Measurements from ENCODE around the gene RFX3. TPM values are rescaled to one million over a fixed set of nuclear protein-coding genes. Genes with fewer than 3 reads are reported as not detected.

Gene RFX3
- total RNA-seq, 1 experiment from 2014 or later, result 2.5 TPM

DNA sequence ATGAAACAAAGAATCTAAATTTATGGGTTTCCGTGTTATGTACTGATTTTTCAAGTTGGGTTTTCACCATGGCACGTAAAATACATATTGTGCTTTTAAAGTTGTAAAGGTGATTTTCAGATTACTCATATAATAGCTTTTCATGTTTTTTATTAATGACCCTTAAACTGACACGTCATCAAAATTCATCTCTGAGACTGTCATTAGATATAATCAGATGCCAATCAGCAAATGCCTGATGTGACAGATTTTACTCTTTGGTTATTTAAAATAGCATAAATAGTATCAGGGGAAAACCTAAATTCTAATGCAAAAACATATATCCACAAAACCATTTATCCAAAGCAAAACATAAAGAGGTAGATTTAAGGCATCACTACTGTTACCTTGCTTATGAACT, 11.0 kb downstream of the RFX3 start:
- DNase-seq (ENCODE audit: low read depth), result no peak

- DNase-seq (ENCODE audit: low read depth), result no peak
Observed at GRCh38 chr9:3513265-3513818, 12.5 kb downstream of the RFX3 start.

DNA sequence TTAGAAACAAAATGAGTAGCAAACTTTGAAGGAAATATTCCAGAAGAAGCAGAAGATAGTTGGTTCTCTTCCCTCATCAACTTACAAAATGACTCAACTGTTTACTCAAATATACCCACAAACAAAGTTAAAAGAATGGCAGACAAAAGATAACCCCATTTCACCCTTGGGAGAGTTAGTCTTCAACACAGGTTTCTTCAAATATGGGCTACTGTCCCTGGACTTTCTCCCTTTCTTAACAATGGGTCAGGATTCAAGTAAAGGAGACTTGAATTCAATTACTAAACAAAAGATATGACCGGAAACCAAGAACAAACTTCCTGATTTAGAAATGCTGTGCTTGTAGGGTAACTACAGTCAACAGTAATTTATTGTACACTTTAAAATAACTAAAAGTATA, 14.2 kb downstream of the RFX3 start:
- DNase-seq (ENCODE audit: low read depth), result no peak

DNA sequence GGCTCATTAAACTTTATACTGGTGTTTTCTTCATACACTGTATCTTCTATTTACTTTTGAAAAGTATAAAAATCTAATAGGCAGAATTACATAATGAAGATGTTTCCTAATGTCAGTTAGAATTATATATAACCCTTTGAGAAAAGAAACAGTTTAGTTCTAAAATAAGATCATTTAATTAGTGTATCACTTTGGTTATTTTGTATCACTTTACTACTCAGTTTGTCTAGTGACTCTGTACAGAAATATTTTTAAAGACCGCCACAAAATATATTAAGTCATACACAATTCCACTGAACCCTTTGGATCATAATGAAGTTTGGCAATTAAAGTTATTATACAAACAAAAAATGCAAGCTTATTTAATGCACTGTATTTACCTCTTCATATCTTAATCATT, 15.0 kb downstream of the RFX3 start:
- DNase-seq (ENCODE audit: low read depth), result no peak

DNA sequence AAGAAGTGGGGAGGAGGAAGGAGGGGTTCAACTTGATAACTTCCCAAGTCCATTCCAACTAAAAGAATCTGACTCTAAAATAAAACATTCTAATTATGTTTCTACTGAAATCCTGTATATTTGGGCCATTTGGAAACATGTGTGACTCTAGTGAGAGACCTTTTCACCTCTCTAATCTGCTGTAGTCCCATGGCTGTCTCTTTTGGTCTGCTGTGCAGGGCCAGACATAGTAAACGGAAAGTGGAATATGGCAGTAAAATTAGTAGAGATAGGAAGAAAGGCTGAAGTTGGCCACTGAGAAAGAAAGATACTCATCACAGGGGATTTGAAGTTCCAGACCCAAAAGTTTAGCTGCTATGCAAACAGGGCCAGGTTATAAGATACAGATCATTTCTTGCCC, 15.9 kb downstream of the RFX3 start:
- no peak for DNase-seq (ENCODE audit: low read depth)

GRCh38 chr9:3508521-3509291, 17.1 kb downstream of the RFX3 start:
- DNase-seq (ENCODE audit: low read depth), result no peak

GRCh38 chr9:3508078-3508431, 17.7 kb downstream of the RFX3 start:
- DNase-seq (ENCODE audit: low read depth), result no peak

DNA sequence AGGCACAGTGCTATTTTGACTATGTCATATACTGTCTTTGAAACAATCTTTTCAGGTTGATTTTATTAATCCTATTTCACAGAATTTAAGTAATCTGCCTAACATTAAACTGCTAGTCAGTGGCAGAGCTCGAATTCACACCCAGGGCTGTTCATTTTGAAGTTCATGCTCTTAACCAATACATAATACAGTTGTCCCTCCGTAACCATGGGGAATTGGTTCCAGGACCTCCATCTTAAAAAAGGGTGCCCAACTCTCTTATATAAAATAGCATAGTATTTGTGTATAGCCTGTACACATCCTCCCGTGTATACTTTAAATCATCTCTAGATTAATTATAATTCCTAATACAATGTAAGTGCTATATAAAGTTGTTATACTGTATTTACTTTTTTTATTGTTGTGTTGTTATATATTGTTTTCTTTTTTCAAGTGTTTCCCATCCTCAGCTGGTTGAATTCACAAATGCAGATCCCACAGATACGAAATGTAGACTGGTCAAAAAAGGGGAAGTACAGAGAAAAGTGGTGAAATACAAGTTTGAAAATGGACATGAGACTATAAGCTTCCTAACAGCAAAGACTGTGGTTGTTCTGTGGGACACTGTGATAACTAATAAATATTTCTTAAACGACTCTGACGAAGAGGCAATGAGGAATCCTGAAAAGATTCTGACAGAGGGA, 18.3 kb downstream of the RFX3 start:
- DNase-seq (ENCODE audit: low read depth), result no peak

- DNase-seq (ENCODE audit: low read depth), result no peak
Observed at GRCh38 chr9:3506164-3506563, 19.6 kb downstream of the RFX3 start.

DNA sequence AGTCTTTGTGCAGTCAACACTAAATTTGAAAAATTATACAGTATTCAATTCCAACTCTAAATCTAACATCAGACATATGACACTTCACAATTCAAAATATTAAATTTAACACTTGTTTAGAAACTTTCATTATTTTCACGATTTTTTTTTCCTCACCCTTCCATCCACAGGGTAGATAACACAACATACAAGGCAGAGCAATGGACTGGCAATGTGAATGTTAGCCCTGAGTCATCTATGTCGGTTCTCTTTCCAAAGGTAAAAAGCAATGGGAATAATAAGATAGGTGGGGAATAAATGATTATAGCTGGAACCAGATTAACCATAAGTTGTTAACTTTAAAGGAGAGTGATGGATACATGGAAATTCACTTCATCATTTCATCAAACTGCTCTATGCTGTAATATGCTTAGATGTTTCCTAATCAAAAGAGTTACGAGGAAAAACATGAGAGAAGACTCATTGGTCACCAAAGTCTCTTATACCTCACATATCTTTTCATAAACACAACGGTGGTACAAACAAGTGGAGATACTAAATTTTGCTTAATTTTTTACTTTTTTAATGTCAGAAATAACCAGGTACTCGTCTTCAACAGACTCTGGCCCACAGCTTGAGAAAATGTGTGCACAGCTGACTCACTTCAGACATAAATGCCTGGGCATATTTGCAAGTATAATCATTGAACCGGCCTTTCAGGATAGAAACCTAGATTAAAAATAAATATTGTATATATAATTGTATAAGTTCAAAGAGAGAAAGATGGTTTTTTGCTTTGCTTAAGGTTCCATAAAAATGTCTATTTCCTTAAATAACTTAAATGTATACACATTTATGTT, 23.0 kb downstream of the RFX3 start:
- DNase-seq (ENCODE audit: low read depth), result no peak

DNA sequence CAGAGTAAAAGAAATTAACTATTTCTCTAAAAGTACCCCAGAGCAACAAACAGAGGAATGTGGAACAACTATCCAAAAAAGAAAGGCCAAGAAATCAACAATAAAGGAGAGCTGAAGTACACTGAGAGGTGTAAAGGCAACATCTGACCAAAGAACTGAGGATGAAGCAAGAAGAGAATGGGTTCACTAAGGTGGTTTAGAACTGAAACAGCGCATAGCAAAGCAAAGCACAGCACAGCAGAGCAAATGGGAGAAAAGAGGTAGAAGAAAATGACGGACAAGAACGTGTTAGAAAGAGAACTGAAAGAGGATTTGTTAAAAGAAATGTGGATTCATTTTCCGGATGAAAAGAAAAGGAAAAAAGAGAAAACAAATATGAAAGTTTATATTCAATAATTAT, 25.8 kb downstream of the RFX3 start:
- DNase-seq (ENCODE audit: low read depth), result no peak

DNA sequence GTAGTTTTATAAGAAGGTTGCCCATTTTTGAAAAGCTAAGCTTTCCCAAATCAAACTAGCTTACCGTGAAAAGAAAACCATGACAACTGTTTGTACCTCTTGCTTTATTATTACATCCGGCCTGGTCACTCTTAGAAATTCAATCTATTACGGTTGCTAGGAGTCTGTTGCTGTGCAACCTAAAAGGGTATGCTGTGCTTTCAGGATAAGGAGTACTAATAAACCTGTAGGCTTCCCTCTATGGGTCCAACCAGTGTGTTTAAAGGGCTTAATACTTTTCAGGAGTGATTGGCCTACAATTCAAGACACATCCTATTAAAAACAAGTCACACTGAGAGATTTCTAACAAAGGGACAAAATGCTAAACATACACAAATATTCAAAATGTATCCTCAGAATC, 27.1 kb downstream of the RFX3 start:
- DNase-seq (ENCODE audit: low read depth), result peak; percentile 77

GRCh38 chr9:3497857-3498256, 27.9 kb downstream of the RFX3 start:
- DNase-seq (ENCODE audit: low read depth), result no peak

GRCh38 chr9:3497401-3497800, 28.4 kb downstream of the RFX3 start:
- peak; percentile 55 for DNase-seq (ENCODE audit: low read depth)

DNA sequence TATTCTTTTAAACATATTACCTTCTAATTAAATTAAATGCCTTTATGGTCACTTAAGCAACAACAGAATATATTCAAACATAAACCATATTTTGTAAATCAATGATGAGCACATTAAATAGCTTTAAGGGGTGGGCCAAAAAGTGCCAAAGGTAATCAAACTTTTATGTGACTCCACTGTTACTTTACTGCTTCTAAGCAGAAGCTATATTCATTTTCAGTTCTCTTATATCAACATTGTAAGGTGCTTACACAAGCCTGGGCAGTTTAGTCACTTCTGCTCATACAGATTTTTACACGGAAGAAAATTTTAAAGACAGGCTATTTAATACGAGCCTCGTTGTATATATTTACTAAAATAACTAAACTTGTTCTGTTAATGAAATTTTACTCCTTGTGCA, 29.9 kb downstream of the RFX3 start:
- DNase-seq (ENCODE audit: low read depth), result no peak

DNA sequence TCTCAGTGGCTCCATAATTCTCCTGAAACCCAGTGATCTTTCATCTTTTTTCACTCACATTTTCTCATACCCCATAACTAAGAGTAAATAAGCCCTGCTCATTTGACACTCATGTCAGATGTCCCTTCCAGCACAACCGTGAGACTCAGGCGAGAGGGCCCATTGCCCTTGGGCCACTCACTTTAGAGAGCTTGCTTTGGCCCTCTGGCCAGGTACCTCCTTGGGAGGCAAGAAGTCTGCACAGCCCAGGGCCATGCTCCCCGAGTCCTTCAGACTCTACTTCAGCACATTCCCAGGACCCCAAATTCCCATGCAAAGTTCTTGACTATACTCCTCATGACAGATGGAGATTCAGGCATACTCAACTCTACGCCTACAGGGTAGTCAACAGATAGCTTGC, 33.6 kb downstream of the RFX3 start:
- no peak for DNase-seq (ENCODE audit: low read depth)

DNA sequence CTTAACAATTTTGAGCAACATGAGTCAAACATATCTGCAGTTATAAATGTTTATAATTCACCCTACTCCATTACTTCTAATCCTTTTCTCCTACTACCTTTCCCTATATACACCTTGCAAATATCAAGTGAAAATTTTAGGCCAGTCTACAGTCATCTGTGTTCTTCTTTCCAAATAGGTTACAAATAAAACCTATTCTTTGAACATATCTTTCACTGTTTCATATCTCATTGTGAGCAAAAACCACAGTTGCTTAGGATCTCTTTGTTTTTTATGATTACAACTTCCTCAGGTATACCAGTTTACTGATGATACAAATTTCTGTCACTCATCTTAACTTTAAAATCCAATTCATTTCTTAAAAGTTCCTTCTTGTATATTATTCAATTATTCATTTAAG, 34.4 kb downstream of the RFX3 start:
- DNase-seq (ENCODE audit: low read depth), result no peak

- DNase-seq (ENCODE audit: low read depth), result no peak
Observed at GRCh38 chr9:3490957-3491356, 34.8 kb downstream of the RFX3 start.

DNA sequence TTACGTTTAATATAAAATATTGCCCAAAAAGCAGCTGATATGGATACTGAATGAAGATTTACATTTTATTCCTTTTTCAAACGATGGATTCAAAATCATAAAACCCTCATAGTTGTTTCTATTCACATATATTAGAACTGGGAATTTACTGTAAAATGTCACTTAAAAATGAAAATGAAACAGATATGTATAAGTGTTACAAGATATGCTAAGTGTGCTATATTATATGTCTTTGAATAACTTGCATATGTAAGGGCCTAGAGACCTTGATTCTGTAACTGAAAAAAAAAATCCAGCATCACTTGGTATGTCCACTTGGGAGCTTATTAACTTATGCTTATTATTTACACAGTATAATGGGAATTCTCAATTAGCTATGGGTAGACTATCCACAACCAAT, 43.2 kb downstream of the RFX3 start:
- no peak for DNase-seq (ENCODE audit: low read depth)

GRCh38 chr9:3480353-3480655, 45.5 kb downstream of the RFX3 start:
- DNase-seq (ENCODE audit: low read depth), result no peak

DNA sequence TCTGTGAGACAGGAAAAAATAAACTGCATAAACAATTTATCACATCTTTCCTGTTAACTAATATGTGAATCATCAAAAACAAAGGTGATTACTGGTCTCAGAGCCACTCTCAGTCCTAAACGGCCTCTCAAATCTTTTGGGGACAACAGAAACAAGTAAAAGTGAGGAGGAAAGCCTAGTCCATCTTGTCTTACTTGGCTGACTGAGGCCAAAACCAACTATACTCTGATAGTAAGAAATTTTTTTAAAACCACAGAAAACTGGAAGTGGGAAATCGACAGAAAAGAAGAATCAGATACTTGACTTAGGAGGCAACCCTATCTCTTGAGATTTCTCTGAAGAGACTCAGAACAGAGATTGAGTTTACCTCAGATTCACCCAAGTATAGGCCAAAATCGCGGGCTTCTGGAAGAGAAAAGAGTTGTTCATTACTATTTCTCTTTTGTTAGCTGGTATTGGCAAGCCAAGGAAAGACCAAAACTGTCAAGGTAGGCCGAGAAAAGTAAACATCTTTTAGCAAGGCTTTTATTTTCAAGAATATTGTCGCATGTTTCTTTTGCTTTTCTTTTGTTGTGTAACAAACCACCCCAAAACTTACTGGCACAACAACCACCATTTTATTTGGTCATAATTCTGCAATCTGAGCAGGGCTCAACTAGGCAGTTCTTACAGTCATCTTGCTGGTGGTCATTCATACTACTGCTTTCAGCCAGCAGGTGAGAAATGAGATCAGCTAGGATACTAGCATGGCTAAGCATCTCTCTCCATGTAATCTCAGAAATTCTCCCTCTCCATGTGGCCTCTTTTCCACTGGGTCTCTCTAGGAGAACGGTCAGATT, 46.1 kb downstream of the RFX3 start:
- DNase-seq (ENCODE audit: low read depth), result no peak

- DNase-seq (ENCODE audit: low read depth), result no peak
Observed at GRCh38 chr9:3478549-3478953, 47.2 kb downstream of the RFX3 start.
